H9 (cell line): ENCODE results near the gene SLC47A2. TPM values are rescaled to one million over a fixed set of nuclear protein-coding genes. Genes with fewer than 3 reads are reported as not detected.
"Not testable (repeated sequence)": the region's sequence is repeated elsewhere in the genome, so short reads cannot be mapped to it uniquely, and the experiment has no call there.

Source experiments
- DNase-seq: peaks from one replicate; pipeline ENCODE4 v3.0.0-alpha.2; 2017
- H2AFZ ChIP-seq: one replicate; pipeline ENCODE4 v1.6.1; 2013; ENCODE audit warnings: mild to moderate bottlenecking, low read length, control low read depth, moderate library complexity
- H2AK5ac ChIP-seq: 2 replicates; pipeline ENCODE4 v1.6.1; 2013; ENCODE audit warnings: low read length, control low read depth, mixed read lengths; ENCODE audit not compliant: insufficient read length
- H2BK120ac ChIP-seq: one replicate; pipeline ENCODE4 v1.6.1; 2013; ENCODE audit warnings: low read depth, mild to moderate bottlenecking, low read length, control low read depth, inconsistent platforms; ENCODE audit not compliant: poor library complexity, severe bottlenecking
- H2BK12ac ChIP-seq: 2 replicates; pipeline ENCODE4 v1.6.1; 2013; ENCODE audit warnings: low read length, control low read depth, mixed read lengths, low read depth; ENCODE audit not compliant: insufficient read length
- H2BK15ac ChIP-seq: 2 replicates; pipeline ENCODE4 v1.6.1; 2013; ENCODE audit warnings: low read depth, low read length, control low read depth
- H2BK20ac ChIP-seq: one replicate; pipeline ENCODE4 v1.6.1; 2013; ENCODE audit warnings: low read depth, mild to moderate bottlenecking, low read length, control low read depth, inconsistent platforms; ENCODE audit not compliant: poor library complexity, severe bottlenecking
- H2BK5ac ChIP-seq: 2 replicates; pipeline ENCODE4 v1.6.1; 2013; ENCODE audit warnings: low read length, control low read depth, mixed read lengths; ENCODE audit not compliant: insufficient read length
- H3K14ac ChIP-seq: 2 replicates; pipeline ENCODE4 v1.6.1; 2013; ENCODE audit warnings: low read length, control low read depth; ENCODE audit not compliant: insufficient read depth
- H3K18ac ChIP-seq: 2 replicates; pipeline ENCODE4 v1.6.1; 2013; ENCODE audit warnings: low read depth, mild to moderate bottlenecking, mixed read lengths, low read length, control low read depth; ENCODE audit not compliant: insufficient read length
- H3K23ac ChIP-seq: 2 replicates; pipeline ENCODE4 v1.6.1; 2013; ENCODE audit warnings: low read length, control low read depth, mixed read lengths, low read depth; ENCODE audit not compliant: insufficient read length
- H3K23me2 ChIP-seq: 2 replicates; pipeline ENCODE4 v1.6.1; 2013; ENCODE audit warnings: low read depth, mild to moderate bottlenecking, mixed read lengths, low read length, control low read depth; ENCODE audit not compliant: insufficient read length, poor library complexity, severe bottlenecking
- H3K27ac ChIP-seq: 2 replicates; pipeline ENCODE4 v1.5.1; 2013; ENCODE audit warnings: low read length, control low read depth, mixed read lengths, low read depth; ENCODE audit not compliant: insufficient read length
- H3K27me3 ChIP-seq: 2 replicates; pipeline ENCODE4 v1.6.1; 2013; ENCODE audit warnings: low read length, control low read depth, inconsistent platforms; ENCODE audit not compliant: insufficient read depth
- H3K4ac ChIP-seq: 2 replicates; pipeline ENCODE4 v1.6.1; 2013; ENCODE audit warnings: low read depth, mild to moderate bottlenecking, control low read depth, inconsistent platforms, low read length, moderate library complexity
- H3K4me1 ChIP-seq: 2 replicates; pipeline ENCODE4 v1.6.1; 2013; ENCODE audit warnings: low read length, control low read depth, inconsistent platforms; ENCODE audit not compliant: insufficient read depth
- H3K4me2 ChIP-seq: 2 replicates; pipeline ENCODE4 v1.6.1; 2013; ENCODE audit warnings: low read length, control low read depth, mixed read lengths; ENCODE audit not compliant: insufficient read length, insufficient read depth
- H3K56ac ChIP-seq: 2 replicates; pipeline ENCODE4 v1.6.1; 2013; ENCODE audit warnings: low read depth, mild to moderate bottlenecking, mixed read lengths, low read length, control low read depth; ENCODE audit not compliant: insufficient read length
- H3K79me1 ChIP-seq: 2 replicates; pipeline ENCODE4 v1.6.1; 2013; ENCODE audit warnings: low read depth, mild to moderate bottlenecking, moderate library complexity, low read length, control low read depth, inconsistent platforms; ENCODE audit not compliant: insufficient read depth, poor library complexity, severe bottlenecking
- H3K79me2 ChIP-seq: 2 replicates; pipeline ENCODE4 v1.6.1; 2013; ENCODE audit warnings: low read length, control low read depth, inconsistent platforms; ENCODE audit not compliant: insufficient read depth
- H3K9ac ChIP-seq: 2 replicates; pipeline ENCODE4 v1.6.1; 2013; ENCODE audit warnings: low read length, control low read depth, mixed read lengths; ENCODE audit not compliant: insufficient read length; ENCODE audit errors: extremely low read depth
- H3K9me3 ChIP-seq: one replicate; pipeline ENCODE4 v1.6.1; 2013; ENCODE audit warnings: low read depth, low read length, inconsistent platforms; ENCODE audit not compliant: control insufficient read depth
- H3T11ph ChIP-seq: one replicate; pipeline ENCODE4 v1.6.1; 2013; ENCODE audit warnings: mild to moderate bottlenecking, low read length, control low read depth, inconsistent platforms
- H4K20me1 ChIP-seq: one replicate; pipeline ENCODE4 v1.6.1; 2013; ENCODE audit not compliant: control insufficient read depth, insufficient read length, insufficient read depth
- H4K5ac ChIP-seq: 2 replicates; pipeline ENCODE4 v1.6.1; 2013; ENCODE audit warnings: low read depth, mild to moderate bottlenecking, mixed read lengths, low read length, control low read depth; ENCODE audit not compliant: insufficient read length
- H4K8ac ChIP-seq: replicated peaks from 2 replicates; pipeline ENCODE4 v1.6.1; 2013; ENCODE audit warnings: low read length, control low read depth, mixed read lengths, low read depth; ENCODE audit not compliant: insufficient read length
- H4K91ac ChIP-seq: 2 replicates; pipeline ENCODE4 v1.6.1; 2013; ENCODE audit warnings: low read depth, mild to moderate bottlenecking, moderate library complexity, mixed read lengths, low read length, control low read depth; ENCODE audit not compliant: insufficient read length
- H3K27ac Mint-ChIP-seq, 3 experiments: 2 replicates in 2 of 3; 3 replicates in 1 of 3; pipeline ENCODE4 v1.8.0; 2020 to 2021; ENCODE audit warnings: mixed read lengths in 3 of 3, mild to moderate bottlenecking in 1 of 3, moderate library complexity in 1 of 3
- H3K27me3 Mint-ChIP-seq: 2 replicates; pipeline ENCODE4 v1.8.0; 2021; ENCODE audit warnings: low read depth, mild to moderate bottlenecking, moderate library complexity, mixed read lengths
- H3K36me3 Mint-ChIP-seq, 3 experiments: 2 replicates in 2 of 3; 3 replicates in 1 of 3; pipeline ENCODE4 v1.8.0; 2020 to 2021; ENCODE audit warnings: low read depth in 3 of 3, mixed read lengths in 3 of 3; ENCODE audit not compliant: insufficient read depth in 1 of 3
- H3K4me1 Mint-ChIP-seq, 2 experiments: 2 replicates each; pipeline ENCODE4 v1.8.0; 2020; ENCODE audit warnings: mixed read lengths in 2 of 2
- H3K4me3 Mint-ChIP-seq, 2 experiments: 2 replicates in 1 of 2; 3 replicates in 1 of 2; pipeline ENCODE4 v1.8.0; 2020 to 2021; ENCODE audit warnings: mild to moderate bottlenecking in 2 of 2, mixed read lengths in 2 of 2, moderate library complexity in 1 of 2
- H3K9me3 Mint-ChIP-seq, 2 experiments: 2 replicates in 1 of 2; 3 replicates in 1 of 2; pipeline ENCODE4 v1.8.0; 2020; ENCODE audit warnings: mild to moderate bottlenecking in 2 of 2, mixed read lengths in 2 of 2, moderate library complexity in 1 of 2
- WGBS: extraction: QIAGEN DNeasy Blood & Tissue Kit; methylation state at CpG from one replicate; pipeline ENCODE4 v1.1.7; 2013; ENCODE audit warnings: missing lambda C conversion rate, low lambda C conversion rate, mixed read lengths; ENCODE audit not compliant: insufficient read length; ENCODE audit errors: extremely low coverage; 5-methylcytosine and 5-hydroxymethylcytosine counted together
- total RNA-seq: library from RNA; stranded (reverse); gene quantifications from 2 replicates; pipeline ENCODE4 v1.2.1, GENCODE V29; 2021
- TF ChIP-seq, protein P1 (sequence below): fragments of 200-600 bp; sonication (generic); conservative IDR thresholded peaks from 3 replicates; pipeline ENCODE4 v1.8.0; 2021; ENCODE audit warnings: antibody characterized with exemption, mild to moderate bottlenecking

SLC47A2 gene
- total RNA-seq, 1 experiment from 2014 or later, result not detected

- Histone ChIP-seq H3K23me2 (no peaks in the 10 kb centered on the region), H4K8ac (no peak overlapping the region), H4K5ac (no peak overlapping the region), H3K27me3 (no peaks in the 10 kb centered on the region), H3K79me2 (no peaks in the 10 kb centered on the region; the same call in 1 of the 2 replicates), H3K4me2 (no peak overlapping the region), H3K27ac (no peak overlapping the region), H4K91ac (no peak overlapping the region), H2BK120ac (no peak overlapping the region), H2BK12ac (no peak overlapping the region), H3K9me3 (no peaks in the 10 kb centered on the region), H3K4me1 (no peaks in the 10 kb centered on the region), H3T11ph (no peak overlapping the region), H2BK20ac (no peak overlapping the region), H3K14ac (no peak overlapping the region), H3K23ac (no peak overlapping the region), H4K20me1 (no peaks in the 10 kb centered on the region), H3K4ac (no peak overlapping the region), H2AFZ (no peak overlapping the region), H2AK5ac (no peak overlapping the region), H2BK15ac (no peak overlapping the region), H3K56ac (no peak overlapping the region), H2BK5ac (no peak overlapping the region), H3K9ac (no peak overlapping the region), H3K18ac (no peak overlapping the region), H3K79me1 (no peaks in the 10 kb centered on the region)
- TF ChIP-seq, protein P1, sequence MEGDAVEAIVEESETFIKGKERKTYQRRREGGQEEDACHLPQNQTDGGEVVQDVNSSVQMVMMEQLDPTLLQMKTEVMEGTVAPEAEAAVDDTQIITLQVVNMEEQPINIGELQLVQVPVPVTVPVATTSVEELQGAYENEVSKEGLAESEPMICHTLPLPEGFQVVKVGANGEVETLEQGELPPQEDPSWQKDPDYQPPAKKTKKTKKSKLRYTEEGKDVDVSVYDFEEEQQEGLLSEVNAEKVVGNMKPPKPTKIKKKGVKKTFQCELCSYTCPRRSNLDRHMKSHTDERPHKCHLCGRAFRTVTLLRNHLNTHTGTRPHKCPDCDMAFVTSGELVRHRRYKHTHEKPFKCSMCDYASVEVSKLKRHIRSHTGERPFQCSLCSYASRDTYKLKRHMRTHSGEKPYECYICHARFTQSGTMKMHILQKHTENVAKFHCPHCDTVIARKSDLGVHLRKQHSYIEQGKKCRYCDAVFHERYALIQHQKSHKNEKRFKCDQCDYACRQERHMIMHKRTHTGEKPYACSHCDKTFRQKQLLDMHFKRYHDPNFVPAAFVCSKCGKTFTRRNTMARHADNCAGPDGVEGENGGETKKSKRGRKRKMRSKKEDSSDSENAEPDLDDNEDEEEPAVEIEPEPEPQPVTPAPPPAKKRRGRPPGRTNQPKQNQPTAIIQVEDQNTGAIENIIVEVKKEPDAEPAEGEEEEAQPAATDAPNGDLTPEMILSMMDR, result no peak
- H3K4me3 Mint-ChIP-seq, result no peak overlapping the region
- no peak for DNase-seq
- H3K9me3 Mint-ChIP-seq, result no peaks in the 10 kb centered on the region
- H3K27ac Mint-ChIP-seq, result no peak overlapping the region
- no CpG with 5 or more reads among the region's 7 CpGs for WGBS
- peaks cover 9% of the 10 kb centered on the region for H3K27me3 Mint-ChIP-seq
- H3K36me3 Mint-ChIP-seq, result no peaks in the 10 kb centered on the region
- H3K4me1 Mint-ChIP-seq, result peaks cover 7 to 11% of the 10 kb centered on the region in 2 experiments
Observed at GRCh38 chr17:19766016-19766415, 49.6 kb upstream of the SLC47A2 start.

DNA sequence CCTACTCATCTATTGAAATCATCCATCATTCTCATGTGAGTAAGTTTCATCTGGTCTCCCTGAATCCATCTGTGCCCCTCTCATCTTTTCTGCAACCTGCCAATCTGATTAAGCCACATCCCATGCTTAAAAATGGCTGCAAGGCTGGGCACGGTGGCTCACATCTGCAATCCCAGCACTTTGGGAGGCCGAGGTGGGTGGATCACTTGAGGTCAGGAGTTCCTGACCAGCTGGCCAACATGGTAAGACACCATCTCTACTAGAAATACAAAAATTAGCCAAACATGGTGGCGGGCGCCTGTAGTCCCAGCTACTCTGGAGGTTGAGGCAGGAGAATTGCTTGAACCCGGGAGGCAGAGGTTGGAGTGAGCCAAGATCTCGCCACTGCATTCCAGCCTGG, 47.6 kb upstream of the SLC47A2 start:
- not testable (repeated sequence) for H3K36me3 Mint-ChIP-seq, H3K56ac ChIP-seq, H3K79me1 ChIP-seq, H3K4ac ChIP-seq, H3K23ac ChIP-seq, H4K20me1 ChIP-seq, H3K27me3 ChIP-seq, H2BK20ac ChIP-seq, H3T11ph ChIP-seq, H2BK5ac ChIP-seq, H3K4me2 ChIP-seq, H2BK12ac ChIP-seq, H4K5ac ChIP-seq, H3K27ac Mint-ChIP-seq, H2AFZ ChIP-seq, H3K9ac ChIP-seq, H2BK15ac ChIP-seq, H3K14ac ChIP-seq, DNase-seq, H4K91ac ChIP-seq, H4K8ac ChIP-seq, H3K4me1 ChIP-seq, H2BK120ac ChIP-seq, H3K9me3 ChIP-seq, H3K79me2 ChIP-seq, H3K9me3 Mint-ChIP-seq, H3K18ac ChIP-seq, H3K27ac ChIP-seq, H3K23me2 ChIP-seq, H3K4me3 Mint-ChIP-seq, H2AK5ac ChIP-seq
- WGBS, result no CpG with 5 or more reads among the region's 6 CpGs
- H3K27me3 Mint-ChIP-seq, result peaks cover 14% of the 10 kb centered on the region
- peaks cover 7 to 11% of the 10 kb centered on the region in 2 experiments for H3K4me1 Mint-ChIP-seq
